Lower leg skin (tissue), 3 donors: ENCODE data around the gene GCSAML.

Experiments
- CTCF ChIP-seq, 3 donors: fragments of 450-650 bp; IDR thresholded peaks; one replicate each; pipeline ENCODE4 v1.5.1; 2016; ENCODE audit warnings: antibody characterized with exemption in 3 of 3, mild to moderate bottlenecking in 3 of 3, moderate library complexity in 2 of 3
- POLR2A ChIP-seq, 2 donors: fragments of 450-650 bp; IDR thresholded peaks; one replicate each; pipeline ENCODE4 v1.6.1; 2016 to 2017; ENCODE audit warnings: antibody characterized with exemption in 2 of 2, mild to moderate bottlenecking in 1 of 2, moderate library complexity in 1 of 2

- TF ChIP-seq POLR2A (IDR thresholded peaks at IDR 0.05) = no peak
- no peak for TF ChIP-seq CTCF (IDR thresholded peaks at IDR 0.05)
These were observed 25.3 kb downstream of the GCSAML start for GRCh38 chr1:247574236-247574635.
